DND-41 (cell line): Measurements from ENCODE around the gene ARL6IP5.

Experiments used
- ATAC-seq: fragments of 200-7000 bp; cut with Tn5 transposase; 3 replicates; pipeline ENCODE4 v1.9.1; 2021; ENCODE audit warnings: low read depth; ENCODE audit not compliant: insufficient read depth
- DNase-seq: peaks from one replicate; pipeline ENCODE4 v3.0.0-alpha.2; 2020
- H2AFZ ChIP-seq: 2 replicates; pipeline ENCODE4 v1.6.0; 2012; ENCODE audit warnings: low read depth, low read length
- H3K27ac ChIP-seq: 2 replicates; pipeline ENCODE4 v1.5.1; 2012; ENCODE audit warnings: low read length, inconsistent platforms
- H3K27me3 ChIP-seq: fragments of 200-600 bp; sonication (generic); 2 replicates; pipeline ENCODE4 v1.6.0; 2012; ENCODE audit warnings: low read length, mild to moderate bottlenecking, inconsistent platforms; ENCODE audit not compliant: insufficient read depth, poor library complexity
- H3K36me3 ChIP-seq: 2 replicates; pipeline ENCODE4 v1.5.1; 2012; ENCODE audit warnings: low read length, inconsistent platforms; ENCODE audit not compliant: insufficient read depth
- H3K4me1 ChIP-seq: 2 replicates; pipeline ENCODE4 v1.5.1; 2012; ENCODE audit warnings: mild to moderate bottlenecking, low read length; ENCODE audit not compliant: insufficient read depth
- H3K4me2 ChIP-seq: 2 replicates; pipeline ENCODE4 v1.6.0; 2012; ENCODE audit warnings: mild to moderate bottlenecking, moderate library complexity, low read length, inconsistent platforms; ENCODE audit not compliant: insufficient read depth
- H3K4me3 ChIP-seq, 2 experiments: fragments of 200-600 bp in 1 of 2; shearing (Covaris generic) in 1 of 2; 2 replicates each; pipeline ENCODE4 v1.5.1; 2012 to 2016; ENCODE audit warnings: inconsistent platforms in 2 of 2, low read length in 2 of 2, mild to moderate bottlenecking in 2 of 2, low read depth in 1 of 2, moderate library complexity in 1 of 2
- H3K79me2 ChIP-seq: 2 replicates; pipeline ENCODE4 v1.6.0; 2012; ENCODE audit warnings: low read length, inconsistent platforms; ENCODE audit not compliant: insufficient read depth
- H3K9ac ChIP-seq: 2 replicates; pipeline ENCODE4 v1.6.0; 2012; ENCODE audit warnings: low read depth, mild to moderate bottlenecking, inconsistent platforms, low read length, moderate library complexity
- H3K9me3 ChIP-seq: 2 replicates; pipeline ENCODE4 v1.5.1; 2012; ENCODE audit warnings: low read length, moderate library complexity, mild to moderate bottlenecking, inconsistent platforms; ENCODE audit not compliant: insufficient read depth, severe bottlenecking
- H4K20me1 ChIP-seq: 2 replicates; pipeline ENCODE4 v1.6.0; 2012; ENCODE audit warnings: low read length; ENCODE audit not compliant: insufficient read depth
- CTCF ChIP-seq: IDR thresholded peaks from 2 replicates; pipeline ENCODE4 v1.5.1; 2012; ENCODE audit warnings: borderline replicate concordance, low read length, moderate library complexity, mild to moderate bottlenecking; ENCODE audit not compliant: poor library complexity, severe bottlenecking; ENCODE audit errors: extremely low read depth
- EZH2 ChIP-seq: IDR thresholded peaks from 3 replicates; pipeline ENCODE4 v1.6.1; 2012; ENCODE audit warnings: borderline replicate concordance, low read depth, mild to moderate bottlenecking, moderate library complexity, low read length, inconsistent platforms; ENCODE audit not compliant: severe bottlenecking

ARL6IP5 gene

GRCh38 chr3:69051756-69052471, 32.8 kb upstream of the ARL6IP5 start, which contains the start of gene TMF1:
Gene TMF1 (minus strand): TSS chr3:69052333. CDS start chr3:69052086, 247 bp downstream.
- H3K79me2 ChIP-seq: peaks cover 44% of the 10 kb centered on the region
- peak; percentile 92 for ATAC-seq

GRCh38 chr3:69052472-69052898, 32.3 kb upstream of the ARL6IP5 start:
- Histone ChIP-seq H3K36me3 (peaks cover 35% of the 10 kb centered on the region), H3K27ac (peak overlapping the region; percentile 83), H3K4me1 (peaks cover 42% of the 10 kb centered on the region), H3K79me2 (peaks cover 44% of the 10 kb centered on the region), H3K4me3 (peak overlapping the region; percentile 78 to 91; a peak in 3 of 4 replicates), H4K20me1 (peaks cover 6% of the 10 kb centered on the region; the same call in 1 of the 2 replicates), H3K4me2 (peak overlapping the region; percentile 83), H2AFZ (peak overlapping the region; percentile 85), H3K27me3 (no peaks in the 10 kb centered on the region), H3K9me3 (no peaks in the 10 kb centered on the region), H3K9ac (peak overlapping the region; percentile 68)
- DNase-seq: no peak
- ATAC-seq: peak; percentile 6; the same call in 1 of the 3 replicates
- TF ChIP-seq EZH2 (no peak), CTCF (no peak)

More at GRCh38 chr3:69051756-69052471, 32.8 kb upstream of the ARL6IP5 start, which contains the start of gene TMF1:
- TF ChIP-seq EZH2: no peak
- no peak for TF ChIP-seq CTCF
- peaks cover 37% of the 10 kb centered on the region for H3K36me3 ChIP-seq
- H3K9ac ChIP-seq: peak within 1 kb of the TSS; percentile 68
- H3K27me3 ChIP-seq: no peaks in the 10 kb centered on the region
- H2AFZ ChIP-seq: peak within 1 kb of the TSS; percentile 85
- peak; percentile 96 for DNase-seq
- peaks cover 6% of the 10 kb centered on the region; the same call in 1 of the 2 replicates for H4K20me1 ChIP-seq
- no peaks in the 10 kb centered on the region for H3K9me3 ChIP-seq
- H3K4me2 ChIP-seq: peak within 1 kb of the TSS; percentile 83
- peaks cover 42% of the 10 kb centered on the region for H3K4me1 ChIP-seq
- H3K27ac ChIP-seq: peak within 1 kb of the TSS; percentile 83
- peak within 1 kb of the TSS; percentile 78 to 91 for H3K4me3 ChIP-seq

- ATAC-seq: peak; percentile 99
- H3K9ac ChIP-seq: peak overlapping the region; percentile 17; the same call in 1 of the 2 replicates
- peak overlapping the region; percentile 30; the same call in 1 of the 2 replicates for H2AFZ ChIP-seq
- H4K20me1 ChIP-seq: no peaks in the 10 kb centered on the region
- H3K9me3 ChIP-seq: no peaks in the 10 kb centered on the region
- H3K4me1 ChIP-seq: peaks cover 19% of the 10 kb centered on the region
- TF ChIP-seq CTCF: no peak
- H3K27me3 ChIP-seq: no peaks in the 10 kb centered on the region
- no peaks in the 10 kb centered on the region for H3K79me2 ChIP-seq
- H3K4me2 ChIP-seq: peak overlapping the region; percentile 10
- no peak overlapping the region for H3K4me3 ChIP-seq
- peak overlapping the region; percentile 73 for H3K27ac ChIP-seq
- DNase-seq: peak; percentile 25
- H3K36me3 ChIP-seq: peaks cover 72% of the 10 kb centered on the region
Observed at GRCh38 chr3:69058180-69058946, 26.4 kb upstream of the ARL6IP5 start.
